ENCODE results near the gene SPRR2A. TPM values are rescaled to one million over a fixed set of nuclear protein-coding genes. Genes with fewer than 3 reads are reported as not detected.
"Not testable (repeated sequence)": the region's sequence is repeated elsewhere in the genome, so short reads cannot be mapped to it uniquely, and the experiment has no call there.

The SPRR2A gene
- total RNA-seq, 1 experiment from 2014 or later: not detected

DNA sequence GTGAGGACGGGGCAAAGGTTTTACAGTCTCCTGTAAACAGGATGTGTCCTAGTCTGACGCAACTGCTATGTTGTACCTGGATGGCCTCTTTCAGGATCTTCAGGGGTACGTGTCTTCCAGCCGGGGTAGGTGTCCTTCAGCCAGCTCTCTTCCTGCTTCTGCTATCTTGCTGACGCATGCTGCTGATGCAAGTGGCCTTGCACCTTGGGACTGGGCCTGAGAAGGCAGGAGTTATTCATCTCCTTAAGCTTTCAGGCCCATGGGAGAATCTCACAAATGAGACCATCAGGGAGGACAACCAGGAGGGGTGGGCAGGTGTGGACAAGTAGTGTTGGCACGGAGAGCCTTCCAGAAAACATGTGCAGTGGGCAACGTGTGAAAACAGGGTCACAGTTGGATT, 34.2 kb downstream of the SPRR2A start:
- no peak for DNase-seq
- Histone ChIP-seq H3K27ac (ENCODE audit: insufficient read length, low read depth, low read length) (no peak overlapping the region), H3K4me2 (ENCODE audit: insufficient read depth, insufficient read length, low read length) (no peak overlapping the region), H3T11ph (ENCODE audit: low read length) (no peak overlapping the region), H3K79me2 (ENCODE audit: insufficient read depth, low read length) (no peaks in the 10 kb centered on the region), H3K14ac (ENCODE audit: insufficient read depth, low read length) (no peak overlapping the region), H4K20me1 (ENCODE audit: control insufficient read depth, insufficient read depth, insufficient read length) (no peaks in the 10 kb centered on the region), H3K23me2 (ENCODE audit: insufficient read length, low read depth, low read length, poor library complexity, severe bottlenecking) (no peaks in the 10 kb centered on the region), H3K4ac (ENCODE audit: low read depth, low read length) (no peak overlapping the region), H3K23ac (ENCODE audit: insufficient read length, low read depth, low read length) (no peak overlapping the region), H3K56ac (ENCODE audit: insufficient read length, low read depth, low read length) (no peak overlapping the region), H3K18ac (ENCODE audit: insufficient read length, low read depth, low read length) (no peak overlapping the region), H4K5ac (ENCODE audit: insufficient read length, low read depth, low read length) (no peak overlapping the region), H2BK5ac (ENCODE audit: insufficient read length, low read length) (no peak overlapping the region), H2AK5ac (ENCODE audit: insufficient read length, low read length) (no peak overlapping the region), H3K27me3 (ENCODE audit: insufficient read depth, low read length) (no peaks in the 10 kb centered on the region), H2BK15ac (ENCODE audit: low read depth, low read length) (no peak overlapping the region), H2BK20ac (ENCODE audit: low read depth, low read length, poor library complexity, severe bottlenecking) (no peak overlapping the region), H2BK12ac (ENCODE audit: insufficient read length, low read depth, low read length) (no peak overlapping the region), H2BK120ac (ENCODE audit: low read depth, low read length, poor library complexity, severe bottlenecking) (no peak overlapping the region), H3K79me1 (ENCODE audit: insufficient read depth, low read depth, low read length, poor library complexity, severe bottlenecking) (no peaks in the 10 kb centered on the region), H4K8ac (replicated peaks; ENCODE audit: insufficient read length, low read depth, low read length) (no peak overlapping the region), H2AFZ (ENCODE audit: low read length) (no peak overlapping the region), H3K4me1 (ENCODE audit: insufficient read depth, low read length) (peaks cover 3% of the 10 kb centered on the region; the same call in 1 of the 2 replicates), H3K9me3 (ENCODE audit: control insufficient read depth, low read depth, low read length) (no peaks in the 10 kb centered on the region), H3K9ac (ENCODE audit: extremely low read depth, insufficient read length, low read length) (no peak overlapping the region), H4K91ac (ENCODE audit: insufficient read length, low read depth, low read length) (no peak overlapping the region)
- Mint-ChIP-seq H3K9me3 (peaks cover 2 to 5% of the 10 kb centered on the region in 2 experiments; a peak in 4 of 5 replicates), H3K27me3 (ENCODE audit: low read depth) (peaks cover 2% of the 10 kb centered on the region; the same call in 1 of the 2 replicates), H3K27ac (no peak overlapping the region), H3K4me1 (peaks cover 11 to 25% of the 10 kb centered on the region in 2 experiments), H3K36me3 (ENCODE audit: insufficient read depth in 1 of 3, low read depth in 3 of 3) (no peaks in the 10 kb centered on the region; a peak in 1 of 7 replicates), H3K4me3 (no peak overlapping the region)
- WGBS (ENCODE audit: extremely low coverage, insufficient read length, low lambda C conversion rate): no CpG with 5 or more reads among the region's 7 CpGs
- TF ChIP-seq, protein P1, sequence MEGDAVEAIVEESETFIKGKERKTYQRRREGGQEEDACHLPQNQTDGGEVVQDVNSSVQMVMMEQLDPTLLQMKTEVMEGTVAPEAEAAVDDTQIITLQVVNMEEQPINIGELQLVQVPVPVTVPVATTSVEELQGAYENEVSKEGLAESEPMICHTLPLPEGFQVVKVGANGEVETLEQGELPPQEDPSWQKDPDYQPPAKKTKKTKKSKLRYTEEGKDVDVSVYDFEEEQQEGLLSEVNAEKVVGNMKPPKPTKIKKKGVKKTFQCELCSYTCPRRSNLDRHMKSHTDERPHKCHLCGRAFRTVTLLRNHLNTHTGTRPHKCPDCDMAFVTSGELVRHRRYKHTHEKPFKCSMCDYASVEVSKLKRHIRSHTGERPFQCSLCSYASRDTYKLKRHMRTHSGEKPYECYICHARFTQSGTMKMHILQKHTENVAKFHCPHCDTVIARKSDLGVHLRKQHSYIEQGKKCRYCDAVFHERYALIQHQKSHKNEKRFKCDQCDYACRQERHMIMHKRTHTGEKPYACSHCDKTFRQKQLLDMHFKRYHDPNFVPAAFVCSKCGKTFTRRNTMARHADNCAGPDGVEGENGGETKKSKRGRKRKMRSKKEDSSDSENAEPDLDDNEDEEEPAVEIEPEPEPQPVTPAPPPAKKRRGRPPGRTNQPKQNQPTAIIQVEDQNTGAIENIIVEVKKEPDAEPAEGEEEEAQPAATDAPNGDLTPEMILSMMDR (conservative IDR thresholded peaks at IDR 0.05): no peak

DNA sequence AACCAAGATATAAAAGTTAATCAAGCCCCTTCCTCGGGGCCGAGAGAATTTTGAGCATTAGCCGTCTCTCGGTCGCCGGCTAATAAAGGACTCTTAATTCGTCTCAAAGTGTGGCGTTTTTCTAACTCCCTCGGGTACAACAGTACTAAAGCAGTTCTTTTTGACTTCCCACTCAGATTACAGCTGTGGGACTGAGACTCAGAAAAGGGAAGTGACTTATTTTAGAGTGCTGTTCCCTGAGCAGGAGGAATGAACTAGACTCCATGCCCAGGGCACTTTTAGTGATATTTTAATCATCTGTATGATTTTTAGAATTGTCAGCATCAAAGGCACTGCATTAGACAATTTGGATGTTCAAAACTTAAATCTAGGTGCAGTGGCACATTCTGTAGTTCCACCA, 35.0 kb downstream of the SPRR2A start:
- not testable (repeated sequence) for H3K18ac ChIP-seq (ENCODE audit: insufficient read length, low read depth, low read length); H4K91ac ChIP-seq (ENCODE audit: insufficient read length, low read depth, low read length); H3K4me3 Mint-ChIP-seq; H2BK120ac ChIP-seq (ENCODE audit: low read depth, low read length, poor library complexity, severe bottlenecking); H3K9me3 Mint-ChIP-seq; H3K79me1 ChIP-seq (ENCODE audit: insufficient read depth, low read depth, low read length, poor library complexity, severe bottlenecking); H3K27ac Mint-ChIP-seq; H4K20me1 ChIP-seq (ENCODE audit: control insufficient read depth, insufficient read depth, insufficient read length); H3K27me3 Mint-ChIP-seq (ENCODE audit: low read depth); H3K56ac ChIP-seq (ENCODE audit: insufficient read length, low read depth, low read length); H2BK12ac ChIP-seq (ENCODE audit: insufficient read length, low read depth, low read length); H3K27ac ChIP-seq (ENCODE audit: insufficient read length, low read depth, low read length); H2BK15ac ChIP-seq (ENCODE audit: low read depth, low read length); H3K9ac ChIP-seq (ENCODE audit: extremely low read depth, insufficient read length, low read length); H4K5ac ChIP-seq (ENCODE audit: insufficient read length, low read depth, low read length); H3K4ac ChIP-seq (ENCODE audit: low read depth, low read length); H3K27me3 ChIP-seq (ENCODE audit: insufficient read depth, low read length); H3K23me2 ChIP-seq (ENCODE audit: insufficient read length, low read depth, low read length, poor library complexity, severe bottlenecking); H3T11ph ChIP-seq (ENCODE audit: low read length); H3K14ac ChIP-seq (ENCODE audit: insufficient read depth, low read length); H2BK5ac ChIP-seq (ENCODE audit: insufficient read length, low read length); DNase-seq; H2AK5ac ChIP-seq (ENCODE audit: insufficient read length, low read length); H2AFZ ChIP-seq (ENCODE audit: low read length); H3K4me1 ChIP-seq (ENCODE audit: insufficient read depth, low read length); H2BK20ac ChIP-seq (ENCODE audit: low read depth, low read length, poor library complexity, severe bottlenecking); H3K36me3 Mint-ChIP-seq (ENCODE audit: insufficient read depth in 1 of 3, low read depth in 3 of 3); H3K9me3 ChIP-seq (ENCODE audit: control insufficient read depth, low read depth, low read length); H3K4me2 ChIP-seq (ENCODE audit: insufficient read depth, insufficient read length, low read length); H4K8ac ChIP-seq (replicated peaks; ENCODE audit: insufficient read length, low read depth, low read length); H3K79me2 ChIP-seq (ENCODE audit: insufficient read depth, low read length); H3K23ac ChIP-seq (ENCODE audit: insufficient read length, low read depth, low read length)
- no CpG with 5 or more reads among the region's 9 CpGs for WGBS (ENCODE audit: extremely low coverage, insufficient read length, low lambda C conversion rate)
- H3K4me1 Mint-ChIP-seq: peaks cover 11 to 25% of the 10 kb centered on the region in 2 experiments
